GM19240 (cell line): Measurements from ENCODE around the gene CNTNAP3B.
"Not testable (repeated sequence)": the region's sequence is repeated elsewhere in the genome, so short reads cannot be mapped to it uniquely, and the experiment has no call there.

Experiments used
- DNase-seq: peaks from one replicate; pipeline ENCODE4 v3.0.0; 2011; ENCODE audit warnings: low spot score; ENCODE audit not compliant: insufficient read length

CNTNAP3B gene

GRCh38 chr9:41977965-41978600 is 151.1 kb downstream of the CNTNAP3B start:
- DNase-seq: not testable (repeated sequence)

- not testable (repeated sequence) for DNase-seq
Observed at GRCh38 chr9:41974906-41975305, 154.3 kb downstream of the CNTNAP3B start.

- DNase-seq: not testable (repeated sequence)
Observed at GRCh38 chr9:41953007-41953406, 176.2 kb downstream of the CNTNAP3B start.

GRCh38 chr9:41941738-41942137 is 187.5 kb downstream of the CNTNAP3B start:
- DNase-seq: not testable (repeated sequence)

GRCh38 chr9:41938143-41938542 is 191.1 kb downstream of the CNTNAP3B start:
- DNase-seq: not testable (repeated sequence)

GRCh38 chr9:41935727-41936126 is 193.5 kb downstream of the CNTNAP3B start:
- DNase-seq: not testable (repeated sequence)

GRCh38 chr9:41929172-41929571 is 200.1 kb downstream of the CNTNAP3B start:
- not testable (repeated sequence) for DNase-seq

- not testable (repeated sequence) for DNase-seq
Observed at GRCh38 chr9:41917374-41917773, 211.9 kb downstream of the CNTNAP3B start.

- DNase-seq: not testable (repeated sequence)
Observed at GRCh38 chr9:41905488-41905887, 223.7 kb downstream of the CNTNAP3B start.

GRCh38 chr9:41902762-41903161 is 226.5 kb downstream of the CNTNAP3B start:
- DNase-seq: not testable (repeated sequence)

GRCh38 chr9:41898720-41899343 is 230.4 kb downstream of the CNTNAP3B start:
- DNase-seq: not testable (repeated sequence)

- DNase-seq: not testable (repeated sequence)
Observed at GRCh38 chr9:41874557-41874956, 254.7 kb downstream of the CNTNAP3B start.

- DNase-seq: not testable (repeated sequence)
Observed at GRCh38 chr9:41855422-41855821, 273.8 kb downstream of the CNTNAP3B start.

- not testable (repeated sequence) for DNase-seq
Observed at GRCh38 chr9:41851848-41852740, 277.1 kb downstream of the CNTNAP3B start.

GRCh38 chr9:41847829-41848228 is 281.4 kb downstream of the CNTNAP3B start:
- DNase-seq: not testable (repeated sequence)
